ENCODE results near the gene EBI3. TPM values are rescaled to one million over a fixed set of nuclear protein-coding genes. Genes with fewer than 3 reads are reported as not detected.

EBI3 gene
- total and polyA plus RNA-seq, 2 of the 8 experiments (the other 6 are each of a cell fraction or from before 2014, with no cell fraction given) = 0.99 to 8.4 TPM

DNA sequence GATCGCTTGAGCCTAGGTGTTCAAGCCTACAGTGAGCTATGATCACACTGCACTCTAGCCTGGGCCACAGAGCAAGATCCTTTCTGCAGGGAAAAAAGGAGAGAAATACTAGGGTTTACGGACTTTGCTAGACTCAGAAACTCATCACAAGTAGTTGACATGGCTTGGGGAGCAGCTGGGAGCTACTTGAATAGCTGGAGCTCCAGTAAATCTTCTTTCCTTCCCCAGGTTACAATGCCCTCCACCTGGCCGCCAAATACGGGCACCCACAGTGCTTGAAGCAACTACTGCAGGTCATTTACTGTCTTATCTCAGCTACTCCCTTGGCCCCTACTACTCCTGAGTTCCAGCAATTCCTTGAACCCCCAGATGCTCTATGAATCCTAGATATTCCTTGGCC, 27.5 kb upstream of the EBI3 start:
- no peak overlapping the region for H3K27ac ChIP-seq (ENCODE audit: low read depth, low read length)
- DNase-seq (ENCODE audit: low read depth in 1 of 2, low spot score in 2 of 2) = no peak
- no peak overlapping the region for H2BK12ac ChIP-seq (ENCODE audit: low read depth, low read length)
- no peaks in the 10 kb centered on the region for H3K79me2 ChIP-seq (ENCODE audit: control insufficient read depth in 1 of 2, insufficient read depth in 2 of 2, low read length in 2 of 2)
- peaks cover 0 to 7% (median 3%) of the 10 kb centered on the region in 4 experiments; a peak in 2 of 7 replicates for H3K27me3 ChIP-seq (replicated peaks in 1 of 4; ENCODE audit: control insufficient read depth in 3 of 4, extremely low read depth in 1 of 4, insufficient read depth in 3 of 4, low read length in 3 of 4)
- no peak overlapping the region for H3K14ac ChIP-seq (ENCODE audit: insufficient read length)
- H3K79me1 ChIP-seq (ENCODE audit: low read depth, low read length) = no peaks in the 10 kb centered on the region
- ChIA-PET CTCF (ENCODE audit: partially characterized antibody) (interaction anchor here (0.7 to 8.5 kb wide), 15 partner anchors 9 to 209 kb away, joined by 3 to 91 read pairs (median 4); no protein-coding TSS in a partner anchor), POLR2A (ENCODE audit: partially characterized antibody) (interaction anchor here (0.6 to 1.6 kb wide), 3 partner anchors 9 to 216 kb away, joined by 3 to 7 read pairs (median 5); partner anchors contain the start of gene EEF2)
- H3K9me3 ChIP-seq (ENCODE audit: insufficient read depth in 2 of 2, low read depth in 1 of 2, low read length in 1 of 2) = no peaks in the 10 kb centered on the region
- H3K36me3 ChIP-seq (ENCODE audit: control insufficient read depth in 2 of 4, insufficient read depth in 4 of 4, low read length in 3 of 4) = no peaks in the 10 kb centered on the region
- H2AFZ ChIP-seq (ENCODE audit: low read length) = no peak overlapping the region
- no peaks in the 10 kb centered on the region; a peak in 2 of 7 replicates for H3K4me1 ChIP-seq (replicated peaks in 1 of 4; ENCODE audit: control insufficient read depth in 3 of 4, insufficient read depth in 4 of 4, low read length in 3 of 4)
- H3K9ac ChIP-seq (replicated peaks in 1 of 4; ENCODE audit: extremely low read depth in 1 of 4, low read depth in 3 of 4, low read length in 3 of 4) = no peak overlapping the region
- no peak overlapping the region for H4K5ac ChIP-seq (ENCODE audit: insufficient read length, low read depth, low read length)
- H3K4me2 ChIP-seq (ENCODE audit: insufficient read depth in 1 of 2, low read depth in 2 of 2, low read length in 2 of 2) = no peak overlapping the region
- H4K8ac ChIP-seq (ENCODE audit: extremely low read depth, insufficient read depth, low read length) = no peak overlapping the region
- H3K23me2 ChIP-seq (ENCODE audit: low read depth, low read length) = peaks cover 4% of the 10 kb centered on the region
- H3K4ac ChIP-seq (replicated peaks; ENCODE audit: insufficient read length, low read depth, low read length) = no peak overlapping the region
- H3K23ac ChIP-seq (ENCODE audit: insufficient read length) = no peak overlapping the region
- no peaks in the 10 kb centered on the region for H4K20me1 ChIP-seq (replicated peaks in 1 of 2; ENCODE audit: control insufficient read depth in 1 of 2, insufficient read depth in 2 of 2, low read length in 2 of 2)
- H3K4me3 ChIP-seq (ENCODE audit: extremely low read depth in 1 of 4, insufficient read depth in 2 of 4, low read depth in 3 of 4, low read length in 4 of 4) = no peak overlapping the region
- FAIRE-seq = no peak
- H2AK5ac ChIP-seq (ENCODE audit: low read depth, low read length) = no peak overlapping the region
- H2BK5ac ChIP-seq (ENCODE audit: low read depth, low read length) = no peak overlapping the region
- WGBS, 2 experiments (ENCODE audit: extremely low coverage in 1 of 2, insufficient coverage in 1 of 2, insufficient read length in 1 of 2, insufficient replicate concordance in 2 of 2, low coverage in 1 of 2, low lambda C conversion rate in 2 of 2, missing lambda C conversion rate in 1 of 2) = 95% methylated on average over 4 of the region's 4 CpGs; no CpG with 5 or more reads in 1 of the 2 experiments
- no peak overlapping the region for H3K18ac ChIP-seq (ENCODE audit: extremely low read depth, low read length)
- no peak overlapping the region for H2BK15ac ChIP-seq (ENCODE audit: low read length)
- H2BK20ac ChIP-seq (ENCODE audit: low read length) = no peak overlapping the region
- no peak overlapping the region for H4K91ac ChIP-seq (replicated peaks; ENCODE audit: insufficient read length, low read length)
- no peak overlapping the region for H2BK120ac ChIP-seq (replicated peaks; ENCODE audit: low read depth, low read length)
- no peak overlapping the region for H3K56ac ChIP-seq (replicated peaks; ENCODE audit: insufficient read length, low read depth, low read length)
- no peak for TF ChIP-seq CHD2 (IDR thresholded peaks at IDR 0.05; ENCODE audit: low read length)
- no peak for TF ChIP-seq RAD21 (IDR thresholded peaks at IDR 0.05 in 1 of 2, conservative IDR thresholded peaks at IDR 0.05 in 1 of 2; ENCODE audit: low read depth in 2 of 2, low read length in 2 of 2)
- TF ChIP-seq CREB1 (IDR thresholded peaks at IDR 0.05) = no peak
- no peak for TF ChIP-seq RFX5 (IDR thresholded peaks at IDR 0.05; ENCODE audit: borderline replicate concordance, low read depth, low read length)
- TF ChIP-seq KDM5A (IDR thresholded peaks at IDR 0.05; ENCODE audit: low read length) = no peak
- no peak for TF ChIP-seq RBBP5 (IDR thresholded peaks at IDR 0.05; ENCODE audit: borderline replicate concordance, low read depth, low read length)
- no peak for TF ChIP-seq SIRT6 (IDR thresholded peaks at IDR 0.05; ENCODE audit: low read length)
- TF ChIP-seq SAP30 (IDR thresholded peaks at IDR 0.05; ENCODE audit: insufficient read depth, insufficient replicate concordance, low read length) = no peak
- TF ChIP-seq NANOG (IDR thresholded peaks at IDR 0.05; ENCODE audit: insufficient read depth, low read depth, low read length, poor library complexity, severe bottlenecking) = no peak
- TF ChIP-seq, protein P1, sequence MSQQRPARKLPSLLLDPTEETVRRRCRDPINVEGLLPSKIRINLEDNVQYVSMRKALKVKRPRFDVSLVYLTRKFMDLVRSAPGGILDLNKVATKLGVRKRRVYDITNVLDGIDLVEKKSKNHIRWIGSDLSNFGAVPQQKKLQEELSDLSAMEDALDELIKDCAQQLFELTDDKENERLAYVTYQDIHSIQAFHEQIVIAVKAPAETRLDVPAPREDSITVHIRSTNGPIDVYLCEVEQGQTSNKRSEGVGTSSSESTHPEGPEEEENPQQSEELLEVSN (IDR thresholded peaks at IDR 0.05) = no peak
- no peak for TF ChIP-seq KDM4A (IDR thresholded peaks at IDR 0.05; ENCODE audit: low read depth, low read length, severe bottlenecking)
- no peak for TF ChIP-seq HDAC2 (IDR thresholded peaks at IDR 0.05; ENCODE audit: borderline replicate concordance in 1 of 2, low read depth in 2 of 2, low read length in 2 of 2)
- TF ChIP-seq CBX8 (IDR thresholded peaks at IDR 0.05; ENCODE audit: borderline replicate concordance, low read depth, low read length) = no peak

All from H1 (cell line).